OCI-LY1 (cell line): ENCODE measurements around the gene PLCXD3.

Experiments
- H2AFZ ChIP-seq: fragments of 200-600 bp; sonication (generic), shearing (Covaris generic); 2 replicates; pipeline ENCODE4 v1.6.0; 2014; ENCODE audit warnings: antibody characterized with exemption, mild to moderate bottlenecking, low read length
- H3F3A ChIP-seq: fragments of 200-600 bp; sonication (generic), shearing (Covaris generic); 2 replicates; pipeline ENCODE4 v1.6.0; 2014; ENCODE audit warnings: mild to moderate bottlenecking, antibody characterized with exemption, low read length, moderate library complexity; ENCODE audit not compliant: insufficient read depth
- H3K27ac ChIP-seq: fragments of 200-600 bp; sonication (generic); 2 replicates; pipeline ENCODE4 v1.5.1; 2014; ENCODE audit warnings: low read length, mixed run types, mild to moderate bottlenecking, low read depth; ENCODE audit not compliant: poor library complexity, severe bottlenecking
- H3K27me3 ChIP-seq: fragments of 200-600 bp; sonication (generic); 2 replicates; pipeline ENCODE4 v1.6.0; 2014; ENCODE audit warnings: antibody characterized with exemption, mild to moderate bottlenecking, low read length, moderate library complexity; ENCODE audit not compliant: insufficient read depth
- H3K36me3 ChIP-seq: fragments of 200-600 bp; sonication (generic); 2 replicates; pipeline ENCODE4 v1.6.1; 2014; ENCODE audit warnings: mild to moderate bottlenecking, antibody characterized with exemption, low read length, moderate library complexity, mixed read lengths; ENCODE audit not compliant: insufficient read depth
- H3K4me1 ChIP-seq: fragments of 200-600 bp; sonication (generic); 2 replicates; pipeline ENCODE4 v1.5.1; 2014; ENCODE audit warnings: mild to moderate bottlenecking, low read length, moderate library complexity; ENCODE audit not compliant: insufficient read depth, severe bottlenecking
- H3K4me2 ChIP-seq: fragments of 200-600 bp; sonication (generic), shearing (Covaris generic); 2 replicates; pipeline ENCODE4 v1.6.1; 2014; ENCODE audit warnings: low read length
- H3K4me3 ChIP-seq: fragments of 200-600 bp; sonication (generic); 2 replicates; pipeline ENCODE4 v1.5.1; 2014; ENCODE audit warnings: low read length, low read depth, mild to moderate bottlenecking, mixed read lengths; ENCODE audit not compliant: poor library complexity, severe bottlenecking
- H3K79me2 ChIP-seq: fragments of 200-600 bp; shearing (Covaris generic); 2 replicates; pipeline ENCODE4 v1.6.1; 2016; ENCODE audit warnings: mixed run types, low read length, mixed read lengths; ENCODE audit not compliant: insufficient read depth
- H3K9ac ChIP-seq: fragments of 200-600 bp; sonication (generic), shearing (Covaris generic); 2 replicates; pipeline ENCODE4 v1.6.1; 2014; ENCODE audit warnings: mild to moderate bottlenecking, low read length, mixed read lengths
- H3K9me2 ChIP-seq: fragments of 200-600 bp; sonication (generic), shearing (Covaris generic); 2 replicates; pipeline ENCODE4 v1.6.1; 2014; ENCODE audit warnings: low read depth, mild to moderate bottlenecking, low read length, mixed read lengths
- H3K9me3 ChIP-seq: fragments of 200-600 bp; shearing (Covaris generic); 2 replicates; pipeline ENCODE4 v1.6.1; 2014; ENCODE audit warnings: low read length, mixed read lengths
- H4K20me1 ChIP-seq: fragments of 200-600 bp; sonication (generic), shearing (Covaris generic); 2 replicates; pipeline ENCODE4 v1.6.0; 2016; ENCODE audit warnings: mild to moderate bottlenecking, low read length; ENCODE audit not compliant: insufficient read depth
- EZH2 ChIP-seq: fragments of 200-600 bp; sonication (generic), shearing (Covaris generic); IDR thresholded peaks from 2 replicates; pipeline ENCODE4 v1.8.0; 2017; ENCODE audit warnings: borderline replicate concordance, mixed run types, mild to moderate bottlenecking, antibody characterized with exemption, low read length, moderate library complexity, mixed read lengths
- TF ChIP-seq, protein P1 (sequence below): fragments of 200-600 bp; sonication (generic), shearing (Covaris generic); IDR thresholded peaks from 2 replicates; pipeline ENCODE4 v1.5.1; 2017; ENCODE audit warnings: mild to moderate bottlenecking, antibody characterized with exemption, low read length, moderate library complexity, mixed read lengths

The PLCXD3 gene

GRCh38 chr5:41452506-41452905 is 57.9 kb downstream of the PLCXD3 start:
- TF ChIP-seq, protein P1, sequence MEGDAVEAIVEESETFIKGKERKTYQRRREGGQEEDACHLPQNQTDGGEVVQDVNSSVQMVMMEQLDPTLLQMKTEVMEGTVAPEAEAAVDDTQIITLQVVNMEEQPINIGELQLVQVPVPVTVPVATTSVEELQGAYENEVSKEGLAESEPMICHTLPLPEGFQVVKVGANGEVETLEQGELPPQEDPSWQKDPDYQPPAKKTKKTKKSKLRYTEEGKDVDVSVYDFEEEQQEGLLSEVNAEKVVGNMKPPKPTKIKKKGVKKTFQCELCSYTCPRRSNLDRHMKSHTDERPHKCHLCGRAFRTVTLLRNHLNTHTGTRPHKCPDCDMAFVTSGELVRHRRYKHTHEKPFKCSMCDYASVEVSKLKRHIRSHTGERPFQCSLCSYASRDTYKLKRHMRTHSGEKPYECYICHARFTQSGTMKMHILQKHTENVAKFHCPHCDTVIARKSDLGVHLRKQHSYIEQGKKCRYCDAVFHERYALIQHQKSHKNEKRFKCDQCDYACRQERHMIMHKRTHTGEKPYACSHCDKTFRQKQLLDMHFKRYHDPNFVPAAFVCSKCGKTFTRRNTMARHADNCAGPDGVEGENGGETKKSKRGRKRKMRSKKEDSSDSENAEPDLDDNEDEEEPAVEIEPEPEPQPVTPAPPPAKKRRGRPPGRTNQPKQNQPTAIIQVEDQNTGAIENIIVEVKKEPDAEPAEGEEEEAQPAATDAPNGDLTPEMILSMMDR = no peak
- no peak for TF ChIP-seq EZH2
- Histone ChIP-seq H3K4me1 (no peaks in the 10 kb centered on the region), H3K36me3 (no peaks in the 10 kb centered on the region), H3K9ac (no peak overlapping the region), H3K9me3 (no peaks in the 10 kb centered on the region), H4K20me1 (no peaks in the 10 kb centered on the region), H3F3A (no peaks in the 10 kb centered on the region), H3K79me2 (no peaks in the 10 kb centered on the region), H3K4me3 (no peak overlapping the region), H3K9me2 (no peaks in the 10 kb centered on the region), H2AFZ (no peak overlapping the region), H3K27ac (no peak overlapping the region), H3K27me3 (no peaks in the 10 kb centered on the region), H3K4me2 (no peak overlapping the region)

- Histone ChIP-seq H3K79me2 (no peaks in the 10 kb centered on the region), H3K27ac (no peak overlapping the region), H4K20me1 (no peaks in the 10 kb centered on the region), H3K36me3 (no peaks in the 10 kb centered on the region), H3K27me3 (no peaks in the 10 kb centered on the region), H3F3A (no peaks in the 10 kb centered on the region), H3K4me2 (no peak overlapping the region), H2AFZ (no peak overlapping the region), H3K4me3 (no peak overlapping the region), H3K9ac (no peak overlapping the region), H3K9me2 (no peaks in the 10 kb centered on the region), H3K4me1 (no peaks in the 10 kb centered on the region), H3K9me3 (no peaks in the 10 kb centered on the region)
- no peak for TF ChIP-seq EZH2
- TF ChIP-seq, protein P1 = no peak
These were observed 62.5 kb downstream of the PLCXD3 start for GRCh38 chr5:41447650-41448510.

DNA sequence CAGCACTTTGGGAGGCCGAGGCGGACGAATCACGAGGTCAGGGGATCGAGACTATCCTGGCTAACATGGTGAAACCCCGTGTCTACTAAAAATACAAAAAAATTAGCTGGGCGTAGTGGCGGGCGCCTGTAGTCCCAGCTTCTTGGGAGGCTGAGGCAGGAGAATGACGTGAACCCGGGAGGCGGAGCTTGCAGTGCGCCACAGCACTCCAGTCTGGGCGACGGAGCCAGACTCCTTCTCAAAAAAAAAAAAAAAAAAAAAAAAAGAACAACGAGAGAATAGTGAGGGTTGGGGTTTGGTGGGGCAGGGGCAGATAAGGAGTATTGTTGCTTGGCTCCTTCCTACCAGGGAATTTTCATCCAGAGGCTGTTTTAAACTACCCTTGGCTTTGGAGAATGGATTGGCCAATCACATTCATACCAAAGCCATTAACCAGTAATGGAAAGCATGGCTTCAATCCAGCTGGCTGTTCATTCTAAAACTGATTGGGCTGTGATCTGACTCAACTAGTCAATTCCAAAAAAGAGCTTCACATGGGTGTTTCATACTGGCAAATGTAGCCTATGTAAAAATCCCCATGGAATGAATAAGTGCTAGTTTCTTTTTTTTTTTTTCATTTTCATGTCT is 64.4 kb downstream of the PLCXD3 start:
- Histone ChIP-seq H3K36me3 (no peaks in the 10 kb centered on the region), H4K20me1 (no peaks in the 10 kb centered on the region), H3K27me3 (no peaks in the 10 kb centered on the region), H2AFZ (no peak overlapping the region), H3K9me2 (no peaks in the 10 kb centered on the region), H3K4me1 (no peaks in the 10 kb centered on the region), H3K4me3 (no peak overlapping the region), H3K4me2 (no peak overlapping the region), H3K9me3 (no peaks in the 10 kb centered on the region), H3K9ac (no peak overlapping the region), H3F3A (no peaks in the 10 kb centered on the region), H3K79me2 (no peaks in the 10 kb centered on the region), H3K27ac (no peak overlapping the region)
- TF ChIP-seq, protein P1 = no peak
- TF ChIP-seq EZH2 = no peak
